ENCODE data around the gene GALC. TPM values are rescaled to one million over a fixed set of nuclear protein-coding genes. Genes with fewer than 3 reads are reported as not detected.

GALC gene
- 4.6 to 7.9 TPM (median 6.2 TPM) in 3 replicates for polyA plus RNA-seq
- 1.9 TPM for polyA plus RNA-seq (2011; ENCODE audit: low read depth)
- 2.1 and 3.6 TPM in 2 replicates for polyA plus RNA-seq (2011; cell fraction: cytosol; rRNA removed)
- polyA plus RNA-seq (2011; cell fraction: nucleus; rRNA removed) = 7.6 and 10.5 TPM in 2 replicates
- 3.4 and 4.3 TPM in 2 replicates for polyA plus RNA-seq (2012; ENCODE audit: low replicate concordance)
- 1.8 to 7.1 TPM (median 6.7 TPM) in 3 replicates for polyA minus RNA-seq
- polyA minus RNA-seq (2011; cell fraction: cytosol; rRNA and poly(A)+ RNA removed) = 5.2 TPM
- 6.2 and 14.7 TPM in 2 replicates for polyA minus RNA-seq (2011; cell fraction: nucleus; rRNA and poly(A)+ RNA removed)

DNA sequence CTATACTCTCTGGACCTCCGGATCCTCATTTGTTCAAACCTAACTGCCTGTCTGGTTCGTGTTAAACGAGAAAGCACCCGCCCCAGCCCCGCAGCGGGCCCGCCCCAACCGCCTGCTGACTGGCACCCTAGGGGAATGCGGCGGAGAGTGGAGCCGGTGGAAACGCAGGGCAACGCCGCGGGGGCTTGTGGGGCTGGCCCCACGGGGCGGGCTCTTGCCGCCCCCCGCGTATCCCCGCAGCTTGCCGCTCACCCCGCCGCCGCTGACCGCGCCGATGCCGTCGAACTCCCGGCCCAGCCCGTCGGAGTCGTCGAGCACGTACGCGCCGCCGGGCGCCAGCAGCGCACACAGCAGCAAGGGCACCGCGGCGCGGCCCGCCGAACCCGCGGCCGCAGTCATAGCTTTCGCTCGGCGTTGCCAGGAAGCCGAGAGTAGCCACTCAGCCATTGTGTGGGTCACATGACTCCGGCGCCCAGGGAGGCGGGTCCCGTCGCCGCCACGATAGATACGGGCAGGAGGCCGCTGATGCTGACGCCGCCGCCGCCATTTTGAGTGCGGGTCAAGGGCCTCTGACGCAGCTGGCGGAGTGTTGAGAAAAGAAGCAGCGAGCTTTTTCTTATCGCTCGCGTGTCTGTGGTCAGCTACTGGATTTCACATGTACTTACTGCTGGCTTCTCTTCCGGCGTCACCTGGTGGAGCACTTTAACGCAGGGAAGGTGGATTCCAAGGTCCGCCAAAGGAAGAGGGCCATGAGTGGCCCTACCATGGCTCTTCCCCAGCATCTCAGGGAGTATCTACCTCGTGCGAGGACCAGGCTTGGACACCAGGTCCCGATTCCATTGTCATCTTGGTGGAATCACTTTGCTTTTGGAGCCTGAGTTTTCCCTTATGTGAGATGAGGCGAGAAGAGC is at the start of gene GALC:
TSS of gene GALC (minus strand) at position 465 of the 911 bp plus-strand sequence. CDS start at position 447, 18 bp downstream.
- no peak for TF ChIP-seq EZH2 (IDR thresholded peaks at IDR 0.05; ENCODE audit: low read length)
- TF ChIP-seq, protein P1, sequence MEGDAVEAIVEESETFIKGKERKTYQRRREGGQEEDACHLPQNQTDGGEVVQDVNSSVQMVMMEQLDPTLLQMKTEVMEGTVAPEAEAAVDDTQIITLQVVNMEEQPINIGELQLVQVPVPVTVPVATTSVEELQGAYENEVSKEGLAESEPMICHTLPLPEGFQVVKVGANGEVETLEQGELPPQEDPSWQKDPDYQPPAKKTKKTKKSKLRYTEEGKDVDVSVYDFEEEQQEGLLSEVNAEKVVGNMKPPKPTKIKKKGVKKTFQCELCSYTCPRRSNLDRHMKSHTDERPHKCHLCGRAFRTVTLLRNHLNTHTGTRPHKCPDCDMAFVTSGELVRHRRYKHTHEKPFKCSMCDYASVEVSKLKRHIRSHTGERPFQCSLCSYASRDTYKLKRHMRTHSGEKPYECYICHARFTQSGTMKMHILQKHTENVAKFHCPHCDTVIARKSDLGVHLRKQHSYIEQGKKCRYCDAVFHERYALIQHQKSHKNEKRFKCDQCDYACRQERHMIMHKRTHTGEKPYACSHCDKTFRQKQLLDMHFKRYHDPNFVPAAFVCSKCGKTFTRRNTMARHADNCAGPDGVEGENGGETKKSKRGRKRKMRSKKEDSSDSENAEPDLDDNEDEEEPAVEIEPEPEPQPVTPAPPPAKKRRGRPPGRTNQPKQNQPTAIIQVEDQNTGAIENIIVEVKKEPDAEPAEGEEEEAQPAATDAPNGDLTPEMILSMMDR (optimal IDR thresholded peaks at IDR 0.05 in 1 of 3, IDR thresholded peaks at IDR 0.05 in 1 of 3, conservative IDR thresholded peaks at IDR 0.05 in 1 of 3; ENCODE audit: extremely low read depth in 1 of 3, insufficient read depth in 2 of 3, low read length in 3 of 3) = no peak
- peak within 1 kb of the TSS; percentile 89 for H3K4me2 ChIP-seq (ENCODE audit: control insufficient read depth, extremely low read depth, insufficient read depth, low read depth, low read length)
- no peaks in the 10 kb centered on the region for H4K20me1 ChIP-seq (ENCODE audit: control insufficient read depth, extremely low read depth, insufficient read depth, low read length)
- no peaks in the 10 kb centered on the region for H3K36me3 ChIP-seq (ENCODE audit: control insufficient read depth in 2 of 2, extremely low read depth in 1 of 2, insufficient read depth in 2 of 2, low read length in 2 of 2)
- H3K4me3 ChIP-seq (ENCODE audit: control insufficient read depth in 2 of 3, extremely low read depth in 1 of 3, insufficient read depth in 2 of 3, low read depth in 1 of 3, low read length in 3 of 3) = peak within 1 kb of the TSS; percentile 49 to 76 (median 68)
- peaks cover 5% of the 10 kb centered on the region for H3K4me1 ChIP-seq (ENCODE audit: control insufficient read depth, extremely low read depth, insufficient read depth, low read length)
- FAIRE-seq (no peak), DNase-seq (ENCODE audit: low read depth, low spot score) (no peak)
- no peaks in the 10 kb centered on the region for H3K27me3 ChIP-seq (ENCODE audit: control insufficient read depth, extremely low read depth, insufficient read depth, low read length)
- H3K9ac ChIP-seq (ENCODE audit: control insufficient read depth, extremely low read depth, insufficient read depth, low read length) = peak within 1 kb of the TSS; percentile 74
- dilution Hi-C loops (cut with MboI; ENCODE audit: extremely low pct_ligation_motif_present, low sequenced_read_pairs) = no loop called here
- H2AFZ ChIP-seq (ENCODE audit: control insufficient read depth, low read length) = peak within 1 kb of the TSS; percentile 99
- H3K9me3 ChIP-seq (ENCODE audit: control insufficient read depth, low read depth, low read length) = no peaks in the 10 kb centered on the region
- no peak within 1 kb of the TSS for H3K27ac ChIP-seq (ENCODE audit: control insufficient read depth, insufficient read depth, low read length)
- no peaks in the 10 kb centered on the region for H3K9me1 ChIP-seq (ENCODE audit: control insufficient read depth, extremely low read depth, insufficient read depth, low read length)
- no peaks in the 10 kb centered on the region for H3K79me2 ChIP-seq (ENCODE audit: control insufficient read depth, insufficient read depth, low read length)

DNA sequence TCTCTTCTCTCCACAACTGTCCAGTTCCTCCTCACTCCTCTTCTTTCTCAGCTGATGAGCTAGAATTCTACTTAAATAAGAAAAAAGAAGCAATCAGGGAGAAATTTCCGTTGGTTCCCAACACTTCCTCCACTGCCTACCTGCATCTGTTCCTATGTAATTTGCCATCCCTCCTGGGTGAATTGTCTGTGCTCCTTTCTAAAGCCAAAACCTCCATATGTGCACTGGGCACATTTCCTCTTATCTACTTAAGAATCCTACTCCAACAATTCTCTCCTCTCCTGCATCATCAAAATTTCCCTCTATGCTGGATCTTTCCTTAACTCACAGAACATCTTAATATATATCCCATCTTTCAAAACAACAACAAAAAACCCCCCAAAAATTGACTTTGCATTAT is 47.2 kb upstream of the GALC start:
- Histone ChIP-seq H3K4me2 (ENCODE audit: control insufficient read depth, extremely low read depth, insufficient read depth, low read depth, low read length) (no peak overlapping the region), H3K4me1 (ENCODE audit: control insufficient read depth, extremely low read depth, insufficient read depth, low read length) (no peaks in the 10 kb centered on the region), H3K27me3 (ENCODE audit: control insufficient read depth, extremely low read depth, insufficient read depth, low read length) (no peaks in the 10 kb centered on the region), H2AFZ (ENCODE audit: control insufficient read depth, low read length) (no peak overlapping the region), H3K9ac (ENCODE audit: control insufficient read depth, extremely low read depth, insufficient read depth, low read length) (no peak overlapping the region), H3K9me3 (ENCODE audit: control insufficient read depth, low read depth, low read length) (no peaks in the 10 kb centered on the region), H3K27ac (ENCODE audit: control insufficient read depth, insufficient read depth, low read length) (no peak overlapping the region), H3K9me1 (ENCODE audit: control insufficient read depth, extremely low read depth, insufficient read depth, low read length) (no peaks in the 10 kb centered on the region), H3K4me3 (ENCODE audit: control insufficient read depth in 2 of 3, extremely low read depth in 1 of 3, insufficient read depth in 2 of 3, low read depth in 1 of 3, low read length in 3 of 3) (no peak overlapping the region), H3K36me3 (ENCODE audit: control insufficient read depth in 2 of 2, extremely low read depth in 1 of 2, insufficient read depth in 2 of 2, low read length in 2 of 2) (no peaks in the 10 kb centered on the region), H3K79me2 (ENCODE audit: control insufficient read depth, insufficient read depth, low read length) (no peaks in the 10 kb centered on the region), H4K20me1 (ENCODE audit: control insufficient read depth, extremely low read depth, insufficient read depth, low read length) (no peaks in the 10 kb centered on the region)
- FAIRE-seq = no peak
- TF ChIP-seq EZH2 (IDR thresholded peaks at IDR 0.05; ENCODE audit: low read length) = no peak
- TF ChIP-seq, protein P1 (optimal IDR thresholded peaks at IDR 0.05 in 1 of 3, IDR thresholded peaks at IDR 0.05 in 1 of 3, conservative IDR thresholded peaks at IDR 0.05 in 1 of 3; ENCODE audit: extremely low read depth in 1 of 3, insufficient read depth in 2 of 3, low read length in 3 of 3) = no peak
- no peak for DNase-seq (ENCODE audit: low read depth, low spot score)
- dilution Hi-C loops (cut with MboI; ENCODE audit: extremely low pct_ligation_motif_present, low sequenced_read_pairs) = no loop called here
